DMS53 (cell line): ENCODE measurements around the gene CYBRD1.

ENCODE experiments used
- DNase-seq: peaks from one replicate; lab custom pipeline; 2025; lab: John Stamatoyannopoulos, UW

Gene CYBRD1

GRCh38 chr2:171553858-171554257 is 31.6 kb downstream of the CYBRD1 start:
- DNase-seq, result peak; percentile 99

- DNase-seq, result no peak
Observed at GRCh38 chr2:171554991-171555615, 32.8 kb downstream of the CYBRD1 start.

GRCh38 chr2:171557363-171557762 is 35.1 kb downstream of the CYBRD1 start:
- no peak for DNase-seq

- no peak for DNase-seq
Observed at GRCh38 chr2:171563301-171563700, 41.0 kb downstream of the CYBRD1 start.

GRCh38 chr2:171564463-171564862 is 42.2 kb downstream of the CYBRD1 start:
- no peak for DNase-seq

- DNase-seq, result no peak
Observed at GRCh38 chr2:171566057-171566456, 43.8 kb downstream of the CYBRD1 start.

- no peak for DNase-seq
Observed at GRCh38 chr2:171566753-171567152, 44.5 kb downstream of the CYBRD1 start.

- DNase-seq, result no peak
Observed at GRCh38 chr2:171568089-171568488, 45.8 kb downstream of the CYBRD1 start.

GRCh38 chr2:171571721-171572120 is 49.4 kb downstream of the CYBRD1 start:
- no peak for DNase-seq

GRCh38 chr2:171574149-171574795 is 52.0 kb downstream of the CYBRD1 start:
- peak; percentile 88 for DNase-seq

GRCh38 chr2:171575606-171576005 is 53.3 kb downstream of the CYBRD1 start:
- DNase-seq, result no peak

GRCh38 chr2:171578127-171578803 is 56.0 kb downstream of the CYBRD1 start:
- DNase-seq, result no peak

- peak; percentile 90 for DNase-seq
Observed at GRCh38 chr2:171579481-171579880, 57.2 kb downstream of the CYBRD1 start.

GRCh38 chr2:171583566-171583965 is 61.3 kb downstream of the CYBRD1 start:
- DNase-seq, result no peak

GRCh38 chr2:171584001-171584400 is 61.7 kb downstream of the CYBRD1 start:
- no peak for DNase-seq

- no peak for DNase-seq
Observed at GRCh38 chr2:171587132-171587531, 64.9 kb downstream of the CYBRD1 start.

- no peak for DNase-seq
Observed at GRCh38 chr2:171587567-171587966, 65.3 kb downstream of the CYBRD1 start.

- DNase-seq, result no peak
Observed at GRCh38 chr2:171590116-171590515, 67.8 kb downstream of the CYBRD1 start.

- no peak for DNase-seq
Observed at GRCh38 chr2:171592036-171592555, 69.8 kb downstream of the CYBRD1 start.

- DNase-seq, result no peak
Observed at GRCh38 chr2:171595456-171595855, 73.2 kb downstream of the CYBRD1 start.

- DNase-seq, result no peak
Observed at GRCh38 chr2:171595896-171596295, 73.6 kb downstream of the CYBRD1 start.

GRCh38 chr2:171598713-171599319 is 76.5 kb downstream of the CYBRD1 start:
- peak; percentile 90 for DNase-seq

GRCh38 chr2:171600126-171600525 is 77.9 kb downstream of the CYBRD1 start:
- DNase-seq, result no peak
